ENCODE data around the gene NOMO2. TPM values are rescaled to one million over a fixed set of nuclear protein-coding genes. Genes with fewer than 3 reads are reported as not detected.
"Not testable (repeated sequence)": the region's sequence is repeated elsewhere in the genome, so short reads cannot be mapped to it uniquely, and the experiment has no call there.

NOMO2 gene
- total RNA-seq, 8 experiments from 2014 or later = 62.8 to 199 (median 98.4) TPM

DNA sequence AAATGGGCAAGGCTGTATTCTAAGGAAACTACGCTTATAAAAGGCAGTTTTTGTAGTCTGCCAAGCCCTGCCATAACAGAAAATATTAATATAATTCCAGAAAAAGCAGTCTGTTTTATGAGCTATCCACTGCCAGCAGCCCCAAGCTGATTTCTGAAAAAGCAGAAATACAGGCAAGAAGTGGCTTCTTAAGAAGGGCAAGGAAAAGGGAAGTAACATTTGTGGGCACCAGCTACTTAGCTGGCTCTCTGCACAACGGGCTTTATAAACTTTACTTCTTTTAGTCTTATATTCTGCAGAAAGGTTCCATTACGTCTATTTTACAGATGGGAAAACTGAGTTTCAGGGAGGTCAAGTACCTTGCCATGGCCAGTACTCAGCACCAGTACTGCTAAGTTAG, 31.6 kb downstream of the NOMO2 start:
- in situ Hi-C loops (cut with MboI; ENCODE audit: low pct_unique_long_range_greater_than_20kb in 2 of 9, low sequenced_read_pairs in 9 of 9, unreplicated experiment in 9 of 9); H3K4me1 ChIP-seq (replicated peaks in 1 of 2); ATAC-seq (replicated peaks in 6 of 8); H3K4me3 ChIP-seq; H3K27ac ChIP-seq: not testable (repeated sequence)
- no CpG with 5 or more reads among the region's 3 CpGs for WGBS, 10 experiments

DNA sequence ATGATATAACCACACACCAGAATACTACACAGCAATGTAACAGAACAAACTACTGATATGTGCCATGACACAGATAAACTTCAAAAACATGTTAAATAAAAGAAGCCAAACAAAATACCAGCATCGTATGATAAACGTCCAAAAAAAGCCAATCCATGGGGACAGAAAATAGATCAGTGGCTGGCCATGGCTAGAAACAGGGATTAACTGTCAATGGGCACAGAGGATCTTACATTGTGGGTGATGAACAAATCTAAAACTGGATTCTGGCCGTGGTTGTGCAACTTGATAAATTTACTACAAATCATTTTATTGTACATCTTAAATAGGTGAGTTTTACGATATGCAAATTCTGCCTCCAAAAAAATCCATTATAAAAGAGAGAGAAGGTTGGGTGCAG, 35.4 kb downstream of the NOMO2 start:
- ATAC-seq (replicated peaks in 6 of 8); in situ Hi-C loops (cut with MboI; ENCODE audit: low pct_unique_long_range_greater_than_20kb in 2 of 9, low sequenced_read_pairs in 9 of 9, unreplicated experiment in 9 of 9); H3K4me3 ChIP-seq; H3K4me1 ChIP-seq (replicated peaks in 1 of 2); H3K27ac ChIP-seq: not testable (repeated sequence)
- WGBS, 10 experiments = no CpG with 5 or more reads among the region's 4 CpGs

DNA sequence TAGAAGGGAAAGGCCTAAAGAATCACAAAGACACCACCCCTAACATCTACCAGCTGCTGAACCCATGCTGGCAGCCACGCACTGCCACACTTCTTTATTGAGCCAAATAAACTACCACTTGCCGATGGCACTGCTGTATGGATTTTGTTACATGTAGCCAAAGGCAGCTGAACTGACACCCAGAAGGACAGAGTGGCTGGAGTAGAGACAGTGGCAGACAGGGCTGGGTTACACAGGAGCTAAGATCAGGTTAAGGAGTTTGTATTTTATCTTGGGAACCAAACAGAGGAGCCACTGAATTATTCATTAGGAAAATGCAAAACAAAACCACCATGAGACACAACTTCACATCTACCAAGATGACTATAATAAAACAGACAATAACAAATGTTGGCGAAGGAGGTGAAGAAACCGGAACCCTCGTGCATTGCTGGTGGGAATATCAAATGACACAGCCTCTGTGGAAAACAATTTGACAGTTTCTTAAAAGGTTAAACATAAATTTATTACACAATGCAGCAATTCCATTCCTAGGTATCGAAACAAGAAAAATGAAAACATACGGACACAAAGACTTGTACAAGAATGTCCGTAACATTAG, 35.9 kb downstream of the NOMO2 start:
- in situ Hi-C loops (cut with MboI; ENCODE audit: low pct_unique_long_range_greater_than_20kb in 2 of 9, low sequenced_read_pairs in 9 of 9, unreplicated experiment in 9 of 9); H3K27ac ChIP-seq; H3K4me3 ChIP-seq; H3K4me1 ChIP-seq (replicated peaks in 1 of 2); ATAC-seq (replicated peaks in 6 of 8): not testable (repeated sequence)
- WGBS, 10 experiments = no CpG with 5 or more reads among the region's 8 CpGs

DNA sequence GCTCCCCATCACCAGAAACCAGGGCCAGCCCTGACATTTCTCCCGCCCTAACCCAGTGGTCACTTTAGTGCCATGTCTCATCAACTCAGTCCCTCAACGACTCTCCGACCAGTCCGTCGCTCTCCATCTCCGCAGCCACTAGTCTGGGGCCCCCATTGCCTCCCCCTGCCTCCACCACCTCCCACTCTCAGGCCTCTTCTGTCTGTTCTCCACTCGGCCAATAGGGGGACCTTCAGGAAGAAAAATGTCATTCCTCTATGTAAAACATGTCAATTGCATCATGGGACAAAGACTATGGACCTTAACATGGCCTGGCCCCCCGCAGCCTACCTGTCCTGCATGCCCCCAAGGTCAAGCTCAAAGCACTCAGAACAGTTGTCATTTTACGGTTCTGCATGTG, 39.3 kb downstream of the NOMO2 start:
- in situ Hi-C loops (cut with MboI; ENCODE audit: low pct_unique_long_range_greater_than_20kb in 2 of 9, low sequenced_read_pairs in 9 of 9, unreplicated experiment in 9 of 9); H3K4me1 ChIP-seq (replicated peaks in 1 of 2); ATAC-seq (replicated peaks in 6 of 8); H3K4me3 ChIP-seq; H3K27ac ChIP-seq: not testable (repeated sequence)
- WGBS, 10 experiments = no CpG with 5 or more reads among the region's 9 CpGs

DNA sequence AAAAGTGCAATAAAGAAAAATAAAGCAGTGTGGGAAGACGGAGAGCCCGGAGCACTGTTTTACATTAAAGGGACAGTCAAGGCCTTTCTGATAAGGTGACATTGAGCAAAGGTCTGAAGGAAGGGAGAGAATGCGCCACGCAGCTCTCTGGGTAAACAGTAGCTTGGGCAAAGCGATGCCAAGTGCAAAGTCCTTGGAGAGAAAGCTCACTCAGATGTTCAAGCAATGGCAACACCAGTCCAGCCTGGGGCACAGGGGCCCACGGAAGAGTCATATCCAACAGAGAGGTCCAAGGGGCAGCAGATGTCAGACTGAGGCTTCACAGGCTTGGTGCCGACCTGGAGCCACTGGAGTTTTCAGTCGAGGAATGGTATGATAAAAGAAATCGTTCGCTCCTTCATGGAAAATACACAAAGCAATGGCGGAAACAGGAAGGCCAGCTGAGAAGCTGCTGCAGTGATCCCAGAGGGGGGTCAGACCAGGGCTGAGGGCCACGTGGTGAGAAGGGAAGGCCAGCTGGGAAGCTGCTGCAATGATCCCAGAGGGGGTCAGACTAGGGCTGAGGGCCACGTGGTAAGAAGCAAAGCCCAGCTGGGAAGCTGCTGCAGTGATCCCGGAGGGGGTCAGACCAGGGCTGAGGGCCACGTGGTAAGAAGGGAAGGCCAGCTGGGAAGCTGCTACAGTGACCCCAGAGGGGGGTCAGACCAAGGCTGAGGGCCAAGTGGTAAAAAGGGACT, 40.3 kb downstream of the NOMO2 start:
- no CpG with 5 or more reads among the region's 15 CpGs for WGBS, 10 experiments
- ATAC-seq (replicated peaks in 6 of 8); H3K4me3 ChIP-seq; in situ Hi-C loops (cut with MboI; ENCODE audit: low pct_unique_long_range_greater_than_20kb in 2 of 9, low sequenced_read_pairs in 9 of 9, unreplicated experiment in 9 of 9); H3K4me1 ChIP-seq (replicated peaks in 1 of 2); H3K27ac ChIP-seq: not testable (repeated sequence)

DNA sequence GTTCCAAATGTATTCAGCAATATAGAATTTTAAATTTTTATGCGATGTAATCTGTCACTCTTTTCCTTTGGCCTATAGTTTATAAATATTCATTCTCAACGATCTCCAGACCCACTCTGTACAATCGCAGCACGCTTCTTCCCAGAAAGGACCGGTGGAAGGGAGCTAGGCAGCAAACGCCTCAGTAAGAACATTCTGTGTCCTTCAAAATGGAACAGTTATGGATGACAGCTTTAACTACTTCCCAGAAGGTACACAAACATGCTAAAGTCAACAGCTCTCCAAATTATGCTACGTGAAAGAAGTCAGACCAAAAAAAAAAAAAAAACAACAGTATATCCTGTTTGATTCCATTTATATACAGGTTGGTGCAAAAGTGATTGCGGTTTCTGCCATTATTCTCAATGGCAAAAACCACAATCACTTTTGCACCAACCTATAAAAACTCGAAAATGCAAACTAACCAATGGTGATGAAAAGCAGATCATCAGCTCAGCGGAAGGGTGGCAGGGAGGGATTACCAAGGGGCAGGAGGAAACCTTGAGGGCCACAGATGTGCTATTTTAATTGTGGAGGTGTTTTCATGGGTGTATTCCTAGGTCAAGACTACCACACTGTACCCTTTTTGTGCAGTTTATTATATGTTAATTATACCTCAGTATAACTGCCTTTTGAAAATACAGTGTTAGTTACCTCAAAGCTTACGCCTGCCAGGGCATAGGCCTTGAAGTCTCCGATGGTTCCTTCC, 43.2 kb downstream of the NOMO2 start:
- ATAC-seq (replicated peaks in 6 of 8) = peak in 1 of 8 experiments; percentile 84
- H3K27ac ChIP-seq; H3K4me1 ChIP-seq (replicated peaks in 1 of 2); in situ Hi-C loops (cut with MboI; ENCODE audit: low pct_unique_long_range_greater_than_20kb in 2 of 9, low sequenced_read_pairs in 9 of 9, unreplicated experiment in 9 of 9); H3K4me3 ChIP-seq: not testable (repeated sequence)
- WGBS, 10 experiments = no CpG with 5 or more reads among the region's 12 CpGs

DNA sequence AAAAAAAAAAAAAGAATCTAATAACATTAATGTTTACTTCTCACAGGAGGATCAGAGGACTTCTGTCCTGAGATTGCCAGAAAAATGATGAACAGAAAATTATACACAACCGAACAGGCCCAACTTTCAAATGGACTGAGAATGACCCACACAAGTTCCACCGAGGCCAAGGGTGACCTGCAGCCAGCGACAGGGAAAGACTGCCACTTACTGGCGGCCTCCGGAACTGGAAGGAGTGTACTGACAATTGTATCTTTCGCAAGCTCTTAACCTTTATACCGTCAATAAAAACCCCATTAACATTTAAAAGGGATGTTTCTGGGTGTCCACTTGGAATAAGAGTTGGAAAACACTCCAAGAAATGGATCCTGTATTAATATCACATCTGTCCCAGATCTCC, 63.5 kb downstream of the NOMO2 start:
- in situ Hi-C loops (cut with MboI; ENCODE audit: low pct_unique_long_range_greater_than_20kb in 2 of 9, low sequenced_read_pairs in 9 of 9, unreplicated experiment in 9 of 9); H3K27ac ChIP-seq; H3K4me3 ChIP-seq; H3K4me1 ChIP-seq (replicated peaks in 1 of 2): not testable (repeated sequence)
- WGBS, 10 experiments = no CpG with 5 or more reads among the region's 7 CpGs
- ATAC-seq (replicated peaks in 6 of 8) = peak in 4 of 8 experiments; percentile 45 to 60 (median 50)

DNA sequence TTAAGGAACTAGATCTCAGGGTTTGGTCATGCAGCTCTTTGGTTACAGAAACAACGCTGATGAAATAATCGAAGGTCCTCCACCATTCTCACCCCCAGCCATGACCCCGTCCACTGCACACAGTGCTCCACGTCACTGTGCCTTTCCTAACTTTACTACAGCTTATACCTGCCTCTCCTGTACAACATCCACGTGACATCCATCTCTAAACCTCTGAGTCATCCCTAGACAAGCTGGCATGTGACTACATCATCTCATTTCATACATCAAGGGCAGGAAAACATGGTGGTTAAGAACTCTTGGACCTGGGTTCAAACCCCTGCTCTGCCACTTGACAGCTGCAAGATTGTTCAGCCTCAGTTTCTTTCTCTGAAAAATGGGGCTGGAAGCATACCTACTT, 64.9 kb downstream of the NOMO2 start:
- WGBS, 10 experiments = no CpG with 5 or more reads among the region's 5 CpGs
- in situ Hi-C loops (cut with MboI; ENCODE audit: low pct_unique_long_range_greater_than_20kb in 2 of 9, low sequenced_read_pairs in 9 of 9, unreplicated experiment in 9 of 9); H3K27ac ChIP-seq; H3K4me1 ChIP-seq (replicated peaks in 1 of 2); H3K4me3 ChIP-seq: not testable (repeated sequence)
- ATAC-seq (replicated peaks in 6 of 8) = peak in 4 of 8 experiments; percentile 24 to 52 (median 38)

DNA sequence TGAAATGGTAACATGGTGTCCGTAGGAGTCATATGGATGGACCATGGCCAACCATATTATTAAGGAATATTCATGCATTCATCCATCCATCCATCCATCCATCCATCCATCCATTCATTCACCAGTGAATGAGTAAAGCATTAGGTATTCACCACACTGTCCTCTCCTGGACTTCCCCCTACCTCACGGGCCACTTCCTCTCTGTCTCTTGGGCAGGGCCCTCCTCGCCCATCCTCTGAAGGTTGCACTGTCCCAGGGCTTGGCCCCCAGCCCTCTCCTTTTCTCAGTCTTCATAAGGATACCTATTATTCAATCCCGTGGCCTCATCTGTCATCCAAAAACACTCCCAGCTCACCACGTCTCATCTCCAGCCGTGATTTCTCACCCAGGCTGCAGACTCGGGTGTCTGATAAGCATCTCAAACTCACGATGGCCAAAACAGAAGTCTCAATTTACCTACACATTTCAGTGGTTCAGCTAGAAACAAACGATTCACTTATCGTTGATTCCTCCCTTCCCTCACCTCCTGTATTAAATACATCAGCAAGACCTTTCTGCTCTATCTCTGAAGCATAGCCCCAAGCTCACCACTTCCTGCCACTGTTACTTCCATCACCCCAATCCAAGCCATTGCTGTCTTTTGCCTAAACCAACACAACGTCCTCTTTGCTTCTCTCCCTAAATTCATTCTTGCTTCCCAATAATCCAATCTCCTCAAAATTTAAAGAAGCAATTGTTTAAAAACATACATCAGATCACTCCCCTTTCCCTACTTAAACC, 69.6 kb downstream of the NOMO2 start:
- in situ Hi-C loops (cut with MboI; ENCODE audit: low pct_unique_long_range_greater_than_20kb in 2 of 9, low sequenced_read_pairs in 9 of 9, unreplicated experiment in 9 of 9); H3K27ac ChIP-seq; H3K4me1 ChIP-seq (replicated peaks in 1 of 2); H3K4me3 ChIP-seq: not testable (repeated sequence)
- ATAC-seq (replicated peaks in 6 of 8) = peak in 1 of 8 experiments; percentile 6
- WGBS, 10 experiments = no CpG with 5 or more reads among the region's 11 CpGs

DNA sequence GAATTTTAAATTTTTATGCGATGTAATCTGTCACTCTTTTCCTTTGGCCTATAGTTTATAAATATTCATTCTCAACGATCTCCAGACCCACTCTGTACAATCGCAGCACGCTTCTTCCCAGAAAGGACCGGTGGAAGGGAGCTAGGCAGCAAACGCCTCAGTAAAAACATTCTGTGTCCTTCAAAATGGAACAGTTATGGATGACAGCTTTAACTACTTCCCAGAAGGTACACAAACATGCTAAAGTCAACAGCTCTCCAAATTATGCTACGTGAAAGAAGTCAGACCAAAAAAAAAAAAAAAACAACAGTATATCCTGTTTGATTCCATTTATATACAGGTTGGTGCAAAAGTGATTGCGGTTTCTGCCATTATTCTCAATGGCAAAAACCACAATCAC, 125.9 kb downstream of the NOMO2 start:
- in situ Hi-C loops (cut with MboI; ENCODE audit: low pct_unique_long_range_greater_than_20kb in 2 of 9, low sequenced_read_pairs in 9 of 9, unreplicated experiment in 9 of 9); H3K27ac ChIP-seq; H3K4me3 ChIP-seq; H3K4me1 ChIP-seq (replicated peaks in 1 of 2): not testable (repeated sequence)
- peak in 1 of 8 experiments; percentile 68 for ATAC-seq (replicated peaks in 6 of 8)
- no CpG with 5 or more reads among the region's 8 CpGs for WGBS, 10 experiments

DNA sequence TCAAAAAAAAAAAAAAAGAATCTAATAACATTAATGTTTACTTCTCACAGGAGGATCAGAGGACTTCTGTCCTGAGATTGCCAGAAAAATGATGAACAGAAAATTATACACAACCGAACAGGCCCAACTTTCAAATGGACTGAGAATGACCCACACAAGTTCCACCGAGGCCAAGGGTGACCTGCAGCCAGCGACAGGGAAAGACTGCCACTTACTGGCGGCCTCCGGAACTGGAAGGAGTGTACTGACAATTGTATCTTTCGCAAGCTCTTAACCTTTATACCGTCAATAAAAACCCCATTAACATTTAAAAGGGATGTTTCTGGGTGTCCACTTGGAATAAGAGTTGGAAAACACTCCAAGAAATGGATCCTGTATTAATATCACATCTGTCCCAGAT, 146.1 kb downstream of the NOMO2 start:
- ATAC-seq (replicated peaks in 6 of 8) = peak in 5 of 8 experiments; percentile 36 to 63 (median 42)
- H3K4me3 ChIP-seq; in situ Hi-C loops (cut with MboI; ENCODE audit: low pct_unique_long_range_greater_than_20kb in 2 of 9, low sequenced_read_pairs in 9 of 9, unreplicated experiment in 9 of 9); H3K4me1 ChIP-seq (replicated peaks in 1 of 2); H3K27ac ChIP-seq: not testable (repeated sequence)
- WGBS, 10 experiments = no CpG with 5 or more reads among the region's 7 CpGs

DNA sequence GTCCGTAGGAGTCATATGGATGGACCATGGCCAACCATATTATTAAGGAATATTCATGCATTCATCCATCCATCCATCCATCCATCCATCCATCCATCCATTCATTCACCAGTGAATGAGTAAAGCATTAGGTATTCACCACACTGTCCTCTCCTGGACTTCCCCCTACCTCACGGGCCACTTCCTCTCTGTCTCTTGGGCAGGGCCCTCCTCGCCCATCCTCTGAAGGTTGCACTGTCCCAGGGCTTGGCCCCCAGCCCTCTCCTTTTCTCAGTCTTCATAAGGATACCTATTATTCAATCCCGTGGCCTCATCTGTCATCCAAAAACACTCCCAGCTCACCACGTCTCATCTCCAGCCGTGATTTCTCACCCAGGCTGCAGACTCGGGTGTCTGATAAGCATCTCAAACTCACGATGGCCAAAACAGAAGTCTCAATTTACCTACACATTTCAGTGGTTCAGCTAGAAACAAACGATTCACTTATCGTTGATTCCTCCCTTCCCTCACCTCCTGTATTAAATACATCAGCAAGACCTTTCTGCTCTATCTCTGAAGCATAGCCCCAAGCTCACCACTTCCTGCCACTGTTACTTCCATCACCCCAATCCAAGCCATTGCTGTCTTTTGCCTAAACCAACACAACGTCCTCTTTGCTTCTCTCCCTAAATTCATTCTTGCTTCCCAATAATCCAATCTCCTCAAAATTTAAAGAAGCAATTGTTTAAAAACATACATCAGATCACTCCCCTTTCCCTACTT, 152.2 kb downstream of the NOMO2 start:
- ATAC-seq (replicated peaks in 6 of 8); H3K27ac ChIP-seq; H3K4me3 ChIP-seq; in situ Hi-C loops (cut with MboI; ENCODE audit: low pct_unique_long_range_greater_than_20kb in 2 of 9, low sequenced_read_pairs in 9 of 9, unreplicated experiment in 9 of 9); H3K4me1 ChIP-seq (replicated peaks in 1 of 2): not testable (repeated sequence)
- WGBS, 10 experiments = no CpG with 5 or more reads among the region's 11 CpGs

Measured in motor neuron (in vitro differentiated cells).